HG03575 (cell line): ENCODE data around the gene MPEG1.
A peak's percentile ranks its signal among the peaks of the same experiment; 100 is the strongest.

Experiments used
- ATAC-seq: cut with Tn5 transposase; IDR thresholded peaks from one replicate; pipeline ENCODE4 v1.9.1; 2021; ENCODE audit not compliant: unreplicated experiment, insufficient number of reproducible peaks, low FRiP score; ENCODE audit errors: extremely low read depth

Gene MPEG1

GRCh38 chr11:59221441-59221840 lies 8.7 kb upstream of the MPEG1 start:
- ATAC-seq = no peak

- ATAC-seq = no peak
Measured at GRCh38 chr11:59219836-59220235, 7.1 kb upstream of the MPEG1 start.

GRCh38 chr11:59218893-59219292 lies 6.2 kb upstream of the MPEG1 start:
- no peak for ATAC-seq

GRCh38 chr11:59218319-59218718 lies 5.6 kb upstream of the MPEG1 start:
- ATAC-seq = no peak

GRCh38 chr11:59216641-59217564 lies 4.2 kb upstream of the MPEG1 start:
- peak; percentile 92 for ATAC-seq

GRCh38 chr11:59214141-59214893 lies 1.6 kb upstream of the MPEG1 start:
- no peak for ATAC-seq

GRCh38 chr11:59212222-59212621 lies 505 bp downstream of the MPEG1 start:
- no peak for ATAC-seq

GRCh38 chr11:59208956-59209355 lies 3.8 kb downstream of the MPEG1 start:
- no peak for ATAC-seq

GRCh38 chr11:59207988-59208451 lies 4.7 kb downstream of the MPEG1 start:
- ATAC-seq = peak; percentile 66

- ATAC-seq = no peak
Measured at GRCh38 chr11:59206635-59207034, 6.1 kb downstream of the MPEG1 start.

- ATAC-seq = no peak
Measured at GRCh38 chr11:59205648-59206047, 7.1 kb downstream of the MPEG1 start.

GRCh38 chr11:59204746-59205145 lies 8.0 kb downstream of the MPEG1 start:
- ATAC-seq = no peak

- ATAC-seq = no peak
Measured at GRCh38 chr11:59201353-59201752, 11.4 kb downstream of the MPEG1 start.

GRCh38 chr11:59200423-59200746 lies 12.3 kb downstream of the MPEG1 start:
- ATAC-seq = no peak

GRCh38 chr11:59199546-59200422 lies 12.9 kb downstream of the MPEG1 start:
- peak; percentile 29 for ATAC-seq

- no peak for ATAC-seq
Measured at GRCh38 chr11:59198726-59199125, 14.0 kb downstream of the MPEG1 start.

GRCh38 chr11:59197991-59198390 lies 14.7 kb downstream of the MPEG1 start:
- no peak for ATAC-seq

GRCh38 chr11:59196777-59197176 lies 15.9 kb downstream of the MPEG1 start:
- no peak for ATAC-seq

- ATAC-seq = no peak
Measured at GRCh38 chr11:59195586-59195985, 17.1 kb downstream of the MPEG1 start.
